ENCODE measurements around the gene USP49. TPM values are rescaled to one million over a fixed set of nuclear protein-coding genes. Genes with fewer than 3 reads are reported as not detected.

Gene USP49
- total RNA-seq, 1 donor from 2014 or later: 2.7 TPM

DNA sequence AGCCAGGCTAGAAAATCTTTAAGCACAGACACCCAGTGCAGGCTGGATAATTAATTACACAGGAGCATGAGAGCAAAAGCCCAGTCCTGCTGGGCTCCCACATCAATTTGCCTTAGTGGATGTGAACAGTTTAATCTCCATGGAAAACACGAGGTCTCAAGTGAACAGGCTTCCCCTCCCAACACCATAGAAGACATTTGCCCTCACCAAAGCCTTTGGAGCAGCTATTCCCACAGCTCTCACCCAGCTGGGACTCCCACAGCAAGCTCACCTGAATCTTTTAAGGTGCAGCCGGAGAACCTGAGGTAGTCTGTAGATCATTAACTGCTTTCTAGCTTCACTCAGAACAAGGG is 95.6 kb downstream of the USP49 start:
- no peak overlapping the region for H3K4me3 ChIP-seq (ENCODE audit: low read depth, low read length)
- no peak for DNase-seq (ENCODE audit: low read depth)
- TF ChIP-seq, protein P1, sequence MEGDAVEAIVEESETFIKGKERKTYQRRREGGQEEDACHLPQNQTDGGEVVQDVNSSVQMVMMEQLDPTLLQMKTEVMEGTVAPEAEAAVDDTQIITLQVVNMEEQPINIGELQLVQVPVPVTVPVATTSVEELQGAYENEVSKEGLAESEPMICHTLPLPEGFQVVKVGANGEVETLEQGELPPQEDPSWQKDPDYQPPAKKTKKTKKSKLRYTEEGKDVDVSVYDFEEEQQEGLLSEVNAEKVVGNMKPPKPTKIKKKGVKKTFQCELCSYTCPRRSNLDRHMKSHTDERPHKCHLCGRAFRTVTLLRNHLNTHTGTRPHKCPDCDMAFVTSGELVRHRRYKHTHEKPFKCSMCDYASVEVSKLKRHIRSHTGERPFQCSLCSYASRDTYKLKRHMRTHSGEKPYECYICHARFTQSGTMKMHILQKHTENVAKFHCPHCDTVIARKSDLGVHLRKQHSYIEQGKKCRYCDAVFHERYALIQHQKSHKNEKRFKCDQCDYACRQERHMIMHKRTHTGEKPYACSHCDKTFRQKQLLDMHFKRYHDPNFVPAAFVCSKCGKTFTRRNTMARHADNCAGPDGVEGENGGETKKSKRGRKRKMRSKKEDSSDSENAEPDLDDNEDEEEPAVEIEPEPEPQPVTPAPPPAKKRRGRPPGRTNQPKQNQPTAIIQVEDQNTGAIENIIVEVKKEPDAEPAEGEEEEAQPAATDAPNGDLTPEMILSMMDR (conservative IDR thresholded peaks at IDR 0.05; ENCODE audit: low read depth, low read length): no peak

DNA sequence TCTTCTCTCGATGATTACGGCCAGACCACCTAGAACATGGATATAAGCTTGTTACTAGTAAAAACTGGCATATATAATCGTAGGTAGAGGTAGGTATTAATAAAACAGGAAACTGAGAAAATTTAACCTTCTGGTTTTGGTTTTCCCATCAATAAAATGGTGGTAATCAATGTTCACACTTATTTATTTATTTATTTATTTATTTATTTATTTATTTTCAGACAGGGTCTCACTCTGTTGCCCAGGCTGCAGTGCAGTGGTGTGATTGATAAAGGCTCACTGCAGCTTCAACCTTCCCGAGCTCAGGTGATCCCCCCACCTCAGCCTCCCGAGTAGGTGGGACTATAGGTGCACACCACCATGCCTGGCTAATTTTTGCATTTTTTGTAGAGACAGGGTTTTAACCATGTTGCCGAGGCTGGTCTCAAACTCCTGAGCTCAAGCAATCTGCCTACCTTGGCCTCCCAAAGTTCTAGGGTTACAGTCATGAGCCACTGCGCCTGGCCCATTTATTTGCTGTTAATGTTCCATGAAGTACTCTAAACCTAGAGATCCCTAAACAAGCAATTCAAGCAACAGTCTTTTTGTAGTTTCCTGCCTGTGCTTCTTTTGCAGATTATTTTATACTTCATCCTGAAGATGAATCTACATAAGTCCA is 96.1 kb downstream of the USP49 start:
- no peak overlapping the region for H3K4me3 ChIP-seq (ENCODE audit: low read depth, low read length)
- no peak for DNase-seq (ENCODE audit: low read depth)
- TF ChIP-seq, protein P1 (conservative IDR thresholded peaks at IDR 0.05; ENCODE audit: low read depth, low read length): no peak

DNA sequence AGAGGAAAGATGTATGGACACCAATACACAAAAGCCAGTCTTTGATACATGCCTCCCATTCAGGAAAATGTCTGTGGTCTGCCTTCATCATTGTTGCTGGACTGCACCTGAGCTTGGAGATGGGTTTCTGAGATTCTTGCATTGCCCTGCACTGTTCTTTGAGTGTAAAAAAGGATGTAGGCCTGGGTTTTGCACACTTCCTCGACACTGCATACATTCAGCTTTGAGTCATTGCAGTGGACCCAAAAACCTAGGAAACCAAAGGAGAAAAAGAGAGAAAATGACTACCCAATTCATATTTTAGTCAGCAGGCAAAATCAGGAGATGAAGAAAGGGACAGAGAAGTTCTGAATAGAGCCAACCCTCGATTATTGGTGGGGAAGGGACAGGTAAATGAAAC is 98.7 kb downstream of the USP49 start:
- no peak for DNase-seq (ENCODE audit: low read depth)
- no peak overlapping the region for H3K4me3 ChIP-seq (ENCODE audit: low read depth, low read length)
- TF ChIP-seq, protein P1 (conservative IDR thresholded peaks at IDR 0.05; ENCODE audit: low read depth, low read length): no peak

DNA sequence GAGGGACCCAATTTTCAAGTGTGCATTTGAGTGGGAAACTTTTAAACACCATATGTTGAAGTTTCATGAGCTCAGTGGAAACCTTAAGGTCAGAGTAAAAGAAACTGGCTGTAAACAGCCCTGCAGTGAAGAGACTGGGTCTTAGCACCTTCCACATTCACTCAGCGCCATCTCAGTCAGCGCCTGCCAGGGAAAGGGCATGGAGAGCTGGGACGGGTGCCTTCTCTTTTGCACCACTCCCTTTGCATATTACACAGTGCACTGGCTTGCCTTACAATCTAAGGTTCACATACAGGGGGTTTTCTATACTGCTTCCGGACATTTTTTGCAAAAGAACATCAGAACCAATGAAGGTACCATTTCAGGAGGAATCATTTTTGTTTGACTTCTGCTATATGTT is 103.2 kb downstream of the USP49 start:
- no peak overlapping the region for H3K4me3 ChIP-seq (ENCODE audit: low read depth, low read length)
- TF ChIP-seq, protein P1 (conservative IDR thresholded peaks at IDR 0.05; ENCODE audit: low read depth, low read length): no peak
- no peak for DNase-seq (ENCODE audit: low read depth)

DNA sequence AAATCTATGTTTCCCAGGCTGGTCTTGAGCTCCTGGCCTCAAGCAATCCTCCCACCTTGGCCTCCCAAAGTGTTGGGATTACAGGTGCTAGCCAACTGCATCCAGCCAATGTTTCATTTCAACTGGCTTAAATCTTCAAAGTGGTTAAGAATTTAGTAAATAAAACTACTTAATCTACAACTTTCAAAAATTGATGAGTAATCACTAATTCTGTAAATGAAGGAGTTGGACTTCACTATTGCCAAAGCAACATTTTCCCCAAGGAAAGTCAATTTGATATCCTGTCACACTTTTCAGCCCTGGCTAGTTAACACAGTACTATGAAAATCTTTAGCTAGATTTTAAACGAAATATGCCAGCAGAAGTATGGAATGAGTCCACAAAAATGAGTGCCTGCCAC is 103.9 kb downstream of the USP49 start:
- TF ChIP-seq, protein P1 (conservative IDR thresholded peaks at IDR 0.05; ENCODE audit: low read depth, low read length): no peak
- DNase-seq (ENCODE audit: low read depth): no peak
- no peak overlapping the region for H3K4me3 ChIP-seq (ENCODE audit: low read depth, low read length)

DNA sequence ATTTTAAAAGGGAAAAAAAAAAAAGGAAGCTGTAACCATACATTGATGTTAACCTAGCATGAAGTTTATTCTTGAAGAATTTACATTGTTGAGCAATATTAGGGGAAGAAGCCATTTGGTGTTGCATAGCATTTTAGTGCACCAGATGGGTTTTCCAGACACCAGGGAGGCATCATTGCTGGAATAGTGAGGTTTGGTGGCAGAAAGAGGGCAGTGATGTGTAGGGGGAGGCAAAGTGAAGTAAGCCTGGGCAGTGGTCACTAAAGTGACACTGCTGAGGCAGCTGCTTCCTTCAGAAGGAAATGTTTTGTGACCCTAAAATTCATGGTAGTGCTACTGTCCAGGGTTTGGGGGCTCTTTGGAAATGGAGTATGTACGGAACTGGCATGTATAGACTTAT is 105.1 kb downstream of the USP49 start:
- no peak for DNase-seq (ENCODE audit: low read depth)
- TF ChIP-seq, protein P1 (conservative IDR thresholded peaks at IDR 0.05; ENCODE audit: low read depth, low read length): no peak
- H3K4me3 ChIP-seq (ENCODE audit: low read depth, low read length): no peak overlapping the region

DNA sequence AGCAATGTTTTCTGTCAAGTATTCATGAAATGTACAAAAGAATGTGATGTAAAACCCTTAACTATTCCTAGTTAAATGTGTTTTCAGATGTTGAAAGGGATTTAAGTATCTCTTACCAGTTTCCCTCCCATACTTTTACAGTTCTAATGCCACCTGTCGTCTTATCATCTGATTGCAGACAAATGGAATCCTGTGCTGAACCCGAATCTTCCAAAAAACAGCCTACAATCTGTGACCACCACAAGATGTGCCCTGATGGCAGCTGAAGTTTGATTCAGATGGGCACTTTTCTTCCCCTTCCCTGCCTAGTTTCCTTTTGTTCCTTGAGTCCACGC is 105.8 kb downstream of the USP49 start:
- no peak overlapping the region for H3K4me3 ChIP-seq (ENCODE audit: low read depth, low read length)
- no peak for DNase-seq (ENCODE audit: low read depth)
- TF ChIP-seq, protein P1 (conservative IDR thresholded peaks at IDR 0.05; ENCODE audit: low read depth, low read length): no peak

Data from epithelial cell of proximal tubule (primary cell).